SK-N-SH treated with all-trans-retinoic acid at 6 μM for 48 hours (cell line): ENCODE results near the gene KBTBD3.

ENCODE experiments used
- RARB ChIP-seq: fragments of 250-450 bp; sonication (Bioruptor Pico); IDR thresholded peaks from 2 replicates; pipeline ENCODE4 v1.8.0; 2021; ENCODE audit warnings: mild to moderate bottlenecking, moderate library complexity
- ZFP3 ChIP-seq: fragments of 250-450 bp; sonication (Bioruptor Pico); IDR thresholded peaks from 2 replicates; pipeline ENCODE4 v1.5.0; 2020; ENCODE audit warnings: mild to moderate bottlenecking, moderate library complexity
- ZFP30 ChIP-seq: fragments of 450-650 bp; formaldehyde crosslinking; IDR thresholded peaks from 2 replicates; pipeline ENCODE4 v1.5.0; 2022; ENCODE audit warnings: mild to moderate bottlenecking, moderate library complexity

- TF ChIP-seq ZFP3 (CRISPR knock-in tag) (no peak), RARB (CRISPR knock-in tag) (no peak), ZFP30 (CRISPR knock-in tag) (no peak)
Observed at GRCh38 chr11:106101819-106102218, 24.7 kb upstream of the KBTBD3 start.
